H1 (cell line): Measurements from ENCODE around the gene MPIG6B. TPM values are rescaled to one million over a fixed set of nuclear protein-coding genes. Genes with fewer than 3 reads are reported as not detected.

Experiments
- CTCF ChIA-PET: fragments of 300-600 bp; sonication (Branson Sonifier 250); formaldehyde crosslinking; loops from one replicate; lab custom pipeline; 2021; ENCODE audit not compliant: partially characterized antibody; lab: Charles Lee
- POLR2A ChIA-PET: fragments of 300-600 bp; sonication (Branson Sonifier 250); formaldehyde crosslinking; loops from one replicate; lab custom pipeline; 2021; ENCODE audit warnings: inconsistent platforms; ENCODE audit not compliant: partially characterized antibody; lab: Charles Lee
- DNase-seq, 2 experiments: peaks; one replicate each; pipeline versions ENCODE4 v3.0.0 to v3.0.0-alpha.2; 2010 to 2022; ENCODE audit warnings: low spot score in 2 of 2, low read depth in 1 of 2, mixed read lengths in 1 of 2
- FAIRE-seq: peaks from 2 replicates; lab custom pipeline; 2011; peaks lifted over from hg19 to GRCh38; lab: Jason Lieb, UNC
- H2AFZ ChIP-seq: 2 replicates; pipeline ENCODE4 v1.8.1; 2012; ENCODE audit warnings: low read length, inconsistent platforms
- H2AK5ac ChIP-seq: 2 replicates; pipeline ENCODE4 v1.6.1; 2013; ENCODE audit warnings: low read depth, low read length
- H2BK120ac ChIP-seq: replicated peaks from 2 replicates; pipeline ENCODE3; 2013; ENCODE audit warnings: low read depth, low read length, inconsistent platforms
- H2BK12ac ChIP-seq: 2 replicates; pipeline ENCODE4 v1.6.1; 2013; ENCODE audit warnings: low read depth, low read length
- H2BK15ac ChIP-seq: 2 replicates; pipeline ENCODE4 v1.6.1; 2013; ENCODE audit warnings: low read length
- H2BK20ac ChIP-seq: 2 replicates; pipeline ENCODE4 v1.6.1; 2013; ENCODE audit warnings: low read length
- H2BK5ac ChIP-seq: 2 replicates; pipeline ENCODE4 v1.6.1; 2013; ENCODE audit warnings: low read depth, low read length
- H3K14ac ChIP-seq: 2 replicates; pipeline ENCODE4 v1.6.1; 2013; ENCODE audit warnings: inconsistent platforms; ENCODE audit not compliant: insufficient read length
- H3K18ac ChIP-seq: 2 replicates; pipeline ENCODE4 v1.6.1; 2013; ENCODE audit warnings: low read length; ENCODE audit errors: extremely low read depth
- H3K23ac ChIP-seq: 2 replicates; pipeline ENCODE4 v1.6.1; 2013; ENCODE audit warnings: inconsistent platforms; ENCODE audit not compliant: insufficient read length
- H3K23me2 ChIP-seq: 2 replicates; pipeline ENCODE4 v1.6.1; 2013; ENCODE audit warnings: low read depth, low read length
- H3K27ac ChIP-seq: 2 replicates; pipeline ENCODE4 v1.6.1; 2011; ENCODE audit warnings: low read depth, low read length, inconsistent platforms
- H3K27me3 ChIP-seq, 4 experiments: replicated peaks in 1 of 4; 1 replicate in 1 of 4; 2 replicates in 3 of 4; pipeline versions ENCODE4 v1.6.1 to v1.8.1; 2011 to 2013; ENCODE audit warnings: low read length in 3 of 4, mild to moderate bottlenecking in 3 of 4, inconsistent platforms in 2 of 4, mixed read lengths in 2 of 4, moderate library complexity in 1 of 4; ENCODE audit not compliant: control insufficient read depth in 3 of 4, insufficient read depth in 3 of 4; ENCODE audit errors: extremely low read depth in 1 of 4
- H3K36me3 ChIP-seq, 4 experiments: 2 replicates each; pipeline versions ENCODE4 v1.6.1 to v1.8.1; 2011 to 2013; ENCODE audit warnings: mild to moderate bottlenecking in 4 of 4, low read length in 3 of 4, moderate library complexity in 2 of 4, control low read depth in 1 of 4, inconsistent platforms in 1 of 4; ENCODE audit not compliant: insufficient read depth in 4 of 4, control insufficient read depth in 2 of 4
- H3K4ac ChIP-seq: replicated peaks from 2 replicates; pipeline ENCODE3; 2013; ENCODE audit warnings: low read length, low read depth, mixed read lengths, inconsistent platforms; ENCODE audit not compliant: insufficient read length
- H3K4me1 ChIP-seq, 4 experiments: replicated peaks in 1 of 4; 1 replicate in 1 of 4; 2 replicates in 3 of 4; pipeline versions ENCODE4 v1.6.1 to v1.8.1; 2011 to 2013; ENCODE audit warnings: low read length in 3 of 4, inconsistent platforms in 2 of 4, mixed read lengths in 1 of 4; ENCODE audit not compliant: insufficient read depth in 4 of 4, control insufficient read depth in 3 of 4
- H3K4me2 ChIP-seq, 2 experiments: 2 replicates each; pipeline versions ENCODE4 v1.6.1 to v1.8.1; 2011 to 2013; ENCODE audit warnings: low read depth in 2 of 2, low read length in 2 of 2, control low read depth in 1 of 2, inconsistent platforms in 1 of 2, mild to moderate bottlenecking in 1 of 2; ENCODE audit not compliant: insufficient read depth in 1 of 2
- H3K4me3 ChIP-seq, 4 experiments: fragments of 200-600, 300-600 bp in 1 of 4; sonication (generic), shearing (Covaris generic), sonication (Bioruptor Twin) in 1 of 4; 2 replicates each; pipeline versions ENCODE4 v1.5.1 to v1.8.1; 2011 to 2016; ENCODE audit warnings: low read length in 4 of 4, low read depth in 3 of 4, control low read depth in 2 of 4, inconsistent platforms in 2 of 4, mild to moderate bottlenecking in 2 of 4, mixed read lengths in 1 of 4, moderate library complexity in 1 of 4; ENCODE audit not compliant: insufficient read depth in 2 of 4; ENCODE audit errors: extremely low read depth in 1 of 4
- H3K56ac ChIP-seq: replicated peaks from 2 replicates; pipeline ENCODE3; 2013; ENCODE audit warnings: low read depth, mild to moderate bottlenecking, mixed read lengths, low read length, inconsistent platforms; ENCODE audit not compliant: insufficient read length
- H3K79me1 ChIP-seq: 2 replicates; pipeline ENCODE4 v1.6.1; 2013; ENCODE audit warnings: low read depth, low read length, control low read depth
- H3K79me2 ChIP-seq, 2 experiments: 2 replicates each; pipeline versions ENCODE4 v1.6.1 to v1.8.1; 2012 to 2013; ENCODE audit warnings: low read length in 2 of 2, mild to moderate bottlenecking in 2 of 2, inconsistent platforms in 1 of 2; ENCODE audit not compliant: insufficient read depth in 2 of 2, control insufficient read depth in 1 of 2
- H3K9ac ChIP-seq, 4 experiments: replicated peaks in 1 of 4; 1 replicate in 1 of 4; 2 replicates in 3 of 4; pipeline versions ENCODE4 v1.6.1 to v1.8.1; 2011 to 2013; ENCODE audit warnings: low read depth in 3 of 4, low read length in 3 of 4, control low read depth in 2 of 4, mild to moderate bottlenecking in 2 of 4, moderate library complexity in 2 of 4, inconsistent platforms in 1 of 4; ENCODE audit errors: extremely low read depth in 1 of 4
- H3K9me3 ChIP-seq, 2 experiments: 2 replicates each; pipeline versions ENCODE4 v1.6.1 to v1.8.1; 2012 to 2013; ENCODE audit warnings: mild to moderate bottlenecking in 2 of 2, moderate library complexity in 2 of 2, control low read depth in 1 of 2, inconsistent platforms in 1 of 2, low read depth in 1 of 2, low read length in 1 of 2, mixed read lengths in 1 of 2; ENCODE audit not compliant: insufficient read depth in 2 of 2
- H4K20me1 ChIP-seq, 2 experiments: replicated peaks in 1 of 2; 2 replicates each; pipeline versions ENCODE3 to v1.8.1; 2011 to 2013; ENCODE audit warnings: inconsistent platforms in 2 of 2, low read length in 2 of 2, mild to moderate bottlenecking in 1 of 2; ENCODE audit not compliant: insufficient read depth in 2 of 2, control insufficient read depth in 1 of 2
- H4K5ac ChIP-seq: 2 replicates; pipeline ENCODE4 v1.6.1; 2013; ENCODE audit warnings: low read length, low read depth, mixed read lengths, inconsistent platforms; ENCODE audit not compliant: insufficient read length
- H4K8ac ChIP-seq: 2 replicates; pipeline ENCODE4 v1.8.0; 2013; ENCODE audit warnings: mild to moderate bottlenecking, moderate library complexity, low read length, inconsistent platforms; ENCODE audit not compliant: insufficient read depth; ENCODE audit errors: extremely low read depth
- H4K91ac ChIP-seq: replicated peaks from 2 replicates; pipeline ENCODE3; 2013; ENCODE audit warnings: low read length, mixed read lengths, inconsistent platforms; ENCODE audit not compliant: insufficient read length
- BACH1 ChIP-seq: IDR thresholded peaks from 2 replicates; pipeline ENCODE4 v1.6.1; 2012; ENCODE audit warnings: low read length, improper control_type of control experiment
- CEBPB ChIP-seq: IDR thresholded peaks from 2 replicates; pipeline ENCODE4 v1.6.1; 2012; ENCODE audit warnings: low read depth, low read length
- CHD1 ChIP-seq: IDR thresholded peaks from 2 replicates; pipeline ENCODE4 v1.6.1; 2012; ENCODE audit warnings: low read depth, low read length, improper control_type of control experiment
- CHD2 ChIP-seq: IDR thresholded peaks from 2 replicates; pipeline ENCODE4 v1.6.1; 2012; ENCODE audit warnings: low read length, improper control_type of control experiment
- EZH2 ChIP-seq: fragments of 200-600 bp; sonication (generic); IDR thresholded peaks from 2 replicates; pipeline ENCODE4 v1.7.1; 2012; ENCODE audit warnings: low read depth, mild to moderate bottlenecking, moderate library complexity, low read length, inconsistent platforms; ENCODE audit not compliant: severe bottlenecking
- FOSL1 ChIP-seq: IDR thresholded peaks from 2 replicates; pipeline ENCODE4 v1.6.1; 2011; ENCODE audit warnings: mild to moderate bottlenecking, low read depth, low read length, moderate library complexity; ENCODE audit not compliant: insufficient read depth
- SIRT6 ChIP-seq: IDR thresholded peaks from one replicate; pipeline ENCODE4 v1.7.1; 2012; ENCODE audit warnings: low read length, inconsistent platforms
- TBP ChIP-seq: IDR thresholded peaks from 2 replicates; pipeline ENCODE4 v1.6.1; 2011; ENCODE audit warnings: low read depth, low read length, improper control_type of control experiment
- USF2 ChIP-seq: IDR thresholded peaks from 2 replicates; pipeline ENCODE4 v1.6.1; 2011; ENCODE audit warnings: low read length, improper control_type of control experiment
- WGBS, 2 experiments: shearing (Covaris generic) in 1 of 2; methylation state at CpG; one replicate each; pipeline versions ENCODE4 v1.1.6 to v1.1.7; 2013 to 2015; ENCODE audit warnings: low lambda C conversion rate in 2 of 2, mixed read lengths in 2 of 2, inconsistent platforms in 1 of 2, low coverage in 1 of 2, missing lambda C conversion rate in 1 of 2; ENCODE audit not compliant: insufficient replicate concordance in 2 of 2, insufficient coverage in 1 of 2, insufficient read length in 1 of 2; ENCODE audit errors: extremely low coverage in 1 of 2, missing lambda C conversion rate in 1 of 2; 5-methylcytosine and 5-hydroxymethylcytosine counted together
- polyA plus RNA-seq, 7 experiments: library from polyadenylated mRNA; depleted of rRNA in 3 of 7; stranded (reverse) in 5 of 7; unstranded in 2 of 7; fragments of >200 nt in 5 of 7; fragments of 200-250 nt in 2 of 7; gene quantifications; 1 replicate in 5 of 7; 2 replicates in 1 of 7; 4 replicates in 1 of 7; pipeline versions ENCODE4 v1.2.1 to v1.2.3, GENCODE V29; 2011 to 2013; ENCODE audit warnings: missing spikeins in 2 of 7, mixed read lengths in 2 of 7
- total RNA-seq: library from RNA; stranded (reverse); fragmentation: NEBNext Ultra II Directional; extraction: Animal tissue kit (Norgen Biotek cat#: 25700); gene quantifications from 2 replicates; pipeline ENCODE4 v1.2.1, GENCODE V29; 2021

Gene MPIG6B
- total and polyA plus RNA-seq, 2 of the 8 experiments (the other 6 are each of a cell fraction or from before 2014, with no cell fraction given) = 0.18 TPM; not detected in 1

GRCh38 chr6:31727717-31728671 lies 4.8 kb downstream of the MPIG6B start:
- POLR2A ChIA-PET = interaction anchor here (0.6 to 7.2 kb wide), 6 partner anchors 10 to 99 kb away, joined by 3 to 73 read pairs (median 3); partner anchors contain the start of genes CLIC1, HSPA1B and MSH5
- no peak overlapping the region for H3K9ac ChIP-seq

More at GRCh38 chr6:31727717-31728671, 4.8 kb downstream of the MPIG6B start:
- H4K5ac ChIP-seq = no peak overlapping the region
- H3K23ac ChIP-seq = no peak overlapping the region
- no peak overlapping the region for H3K56ac ChIP-seq
- no peak for TF ChIP-seq SIRT6
- TF ChIP-seq TBP = no peak
- no peak for TF ChIP-seq CEBPB
- no peak for TF ChIP-seq USF2
- no peak for TF ChIP-seq FOSL1
- TF ChIP-seq EZH2 = no peak
- TF ChIP-seq CHD2 = no peak
- TF ChIP-seq BACH1 = no peak
- no peak for TF ChIP-seq CHD1
- no peak overlapping the region for H2BK20ac ChIP-seq
- peak overlapping the region in 3 of 4 experiments; percentile 77 to 91 (median 89); a peak in 2 of 8 replicates for H3K4me3 ChIP-seq
- H3K23me2 ChIP-seq = peaks cover 2% of the 10 kb centered on the region; the same call in 1 of the 2 replicates
- H3K14ac ChIP-seq = no peak overlapping the region
- H2BK15ac ChIP-seq = peak overlapping the region; percentile 61; the same call in 1 of the 2 replicates
- no peak overlapping the region for H2AFZ ChIP-seq
- H2BK5ac ChIP-seq = no peak overlapping the region
- no peaks in the 10 kb centered on the region for H3K27me3 ChIP-seq
- H3K4ac ChIP-seq = no peak overlapping the region
- H3K27ac ChIP-seq = no peak overlapping the region
- H3K79me2 ChIP-seq = no peaks in the 10 kb centered on the region
- no peaks in the 10 kb centered on the region for H3K9me3 ChIP-seq
- H4K8ac ChIP-seq = no peak overlapping the region
- H3K18ac ChIP-seq = no peak overlapping the region
- peaks cover 0 to 1% of the 10 kb centered on the region in 2 experiments for H4K20me1 ChIP-seq
- no peak overlapping the region for H2AK5ac ChIP-seq
- DNase-seq = no peak
- H3K4me1 ChIP-seq = peaks cover 2 to 13% (median 7%) of the 10 kb centered on the region in 4 experiments
- WGBS, 2 experiments = 86% methylated on average over 23 of the region's 41 CpGs; no CpG with 5 or more reads in 1 of the 2 experiments
- no peak for FAIRE-seq
- H2BK120ac ChIP-seq = no peak overlapping the region
- H4K91ac ChIP-seq = no peak overlapping the region
- peaks cover 3 to 28% (median 23%) of the 10 kb centered on the region in 4 experiments; a peak in 7 of 8 replicates for H3K36me3 ChIP-seq
- 0 out of 2 replicates have a peak, but pooled peaks cover 3% of the 10 kb centered on the region for H3K79me1 ChIP-seq
- CTCF ChIA-PET = interaction anchor here (0.5 to 8.9 kb wide), 15 partner anchors 10 to 102 kb away, joined by 3 to 89 read pairs (median 4); partner anchors contain the start of genes ABHD16A, LY6G6D and MSH5
- H3K4me2 ChIP-seq = peak overlapping the region; percentile 31 to 90; a peak in 2 of 4 replicates
- no peak overlapping the region for H2BK12ac ChIP-seq
